AML-193 (cell line): Measurements from ENCODE around the gene MAGI2.

ENCODE experiments used
- DNase-seq, 2 experiments: peaks; one replicate each; lab custom pipeline; 2025; lab: John Stamatoyannopoulos, UW

Gene MAGI2

DNA sequence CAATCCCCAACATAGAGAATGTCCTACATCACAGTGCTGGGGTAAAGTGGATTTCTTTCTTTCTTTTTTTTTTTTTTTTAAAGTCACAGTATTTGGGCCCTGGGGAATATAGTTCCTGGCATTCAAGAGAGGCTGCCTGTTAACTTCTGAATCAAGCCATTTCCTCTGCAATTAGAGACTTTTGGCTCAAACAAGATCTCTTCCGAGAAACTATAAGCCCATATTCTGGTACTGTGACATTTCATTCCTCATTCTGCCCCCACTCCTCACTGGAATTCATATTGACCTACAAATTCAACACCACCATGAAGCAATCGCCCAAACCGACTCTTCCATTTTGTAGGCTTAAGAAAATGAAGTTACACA, 1467.5 kb downstream of the MAGI2 start:
- DNase-seq = no peak

DNA sequence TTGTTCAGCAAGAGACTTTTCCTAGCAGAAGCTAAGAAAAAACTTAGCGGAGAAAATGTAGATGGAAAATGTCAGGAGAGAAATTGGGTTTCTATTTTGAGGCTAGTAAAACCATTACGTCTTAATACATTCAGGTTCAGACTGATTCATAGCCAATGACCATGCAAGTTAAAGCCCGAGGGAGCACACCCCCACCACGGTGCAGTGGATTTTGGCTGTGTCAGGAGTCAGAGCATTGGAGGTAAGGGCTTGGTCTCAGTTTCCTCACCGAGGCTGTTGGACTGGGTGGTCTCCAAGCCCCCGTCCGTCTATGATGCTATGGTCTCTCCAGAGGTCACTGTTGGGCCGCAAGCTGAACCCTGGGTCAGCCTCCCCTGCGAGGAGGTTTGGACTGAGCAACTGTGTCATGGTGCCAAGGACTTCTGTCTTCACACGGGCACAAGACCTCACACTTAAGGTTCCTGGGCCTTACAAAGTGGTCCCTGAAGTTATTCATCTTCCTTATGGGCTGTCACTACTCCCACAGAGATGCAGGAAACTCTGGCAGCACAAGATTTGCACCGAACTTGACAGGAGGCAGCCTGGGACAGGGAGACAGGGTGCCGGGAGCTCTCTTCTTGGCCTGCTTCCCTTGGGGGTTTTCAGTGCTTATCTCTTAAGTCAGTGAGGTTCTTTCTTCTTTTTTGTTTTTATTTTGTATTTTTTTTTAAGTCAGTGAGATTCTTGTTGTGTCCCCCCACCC, 1468.1 kb downstream of the MAGI2 start:
- DNase-seq = no peak

GRCh38 chr7:77983973-77984372, 1469.5 kb downstream of the MAGI2 start:
- no peak for DNase-seq

GRCh38 chr7:77982926-77983550, 1470.4 kb downstream of the MAGI2 start:
- DNase-seq = no peak

- DNase-seq = no peak
These were observed 1473.3 kb downstream of the MAGI2 start for GRCh38 chr7:77980087-77980713.

GRCh38 chr7:77979219-77979618, 1474.2 kb downstream of the MAGI2 start:
- no peak for DNase-seq

- DNase-seq = no peak
These were observed 1477.6 kb downstream of the MAGI2 start for GRCh38 chr7:77975672-77976480.

DNA sequence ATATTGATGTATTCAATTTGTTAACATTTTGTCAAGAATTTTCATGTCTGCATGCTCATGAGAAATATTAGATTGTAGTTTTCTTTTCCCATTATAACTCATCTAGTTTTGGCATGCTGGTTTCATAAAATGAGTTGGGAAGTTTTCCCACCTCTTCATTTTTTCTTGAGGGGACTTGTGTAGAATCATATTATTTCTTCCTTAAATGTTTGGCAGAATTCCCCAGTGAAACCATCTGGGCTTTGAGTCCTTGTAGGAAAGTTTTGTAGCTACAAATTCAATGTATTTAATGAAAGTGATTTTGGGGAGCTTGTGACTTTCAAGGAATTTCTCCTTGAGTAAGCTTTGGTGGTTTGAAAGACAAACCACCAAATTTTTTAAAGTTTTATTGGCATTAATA, 1481.7 kb downstream of the MAGI2 start:
- DNase-seq = no peak

DNA sequence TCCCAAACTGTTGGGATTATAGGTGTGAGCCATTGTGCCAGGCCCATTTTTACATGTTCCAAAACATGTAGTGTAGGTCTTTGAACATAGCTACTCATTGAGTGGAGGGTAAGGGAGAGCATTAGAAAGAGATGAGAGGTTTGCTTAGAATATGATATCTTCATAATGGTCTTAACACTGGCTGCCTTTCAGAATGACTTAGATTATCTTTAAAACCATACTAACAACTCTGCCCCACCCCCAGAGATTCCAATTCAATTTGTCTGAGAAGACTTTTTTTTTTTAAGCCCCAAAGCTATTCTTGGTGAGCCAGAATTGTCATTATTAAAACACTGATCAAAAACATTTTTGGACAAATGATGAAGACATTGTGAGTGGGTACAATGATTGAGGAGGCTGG, 1486.0 kb downstream of the MAGI2 start:
- DNase-seq = no peak
